Right lobe of liver (tissue), 4 donors: ENCODE measurements around the gene ENO2.

Source experiments
- CTCF ChIP-seq, 4 donors: fragments of 200-600 bp in 3 of 4; fragments of 450-650 bp in 1 of 4; IDR thresholded peaks; one replicate each; pipeline versions ENCODE4 v1.5.1 to v1.8.0; 2016 to 2022; ENCODE audit warnings: antibody characterized with exemption in 4 of 4, mild to moderate bottlenecking in 2 of 4
- POLR2A ChIP-seq: fragments of 450-650 bp; IDR thresholded peaks from one replicate; pipeline ENCODE4 v1.6.1; 2017; ENCODE audit warnings: antibody characterized with exemption, mild to moderate bottlenecking
- donor health status: DM: no; HTN: no; CAD: no.
- donor health status: DM: no; HTN: no; CAD: no.
- donor health status: DM: no; HTN: yes; CAD: no.

GRCh38 chr12:6899427-6899826 lies 15.0 kb upstream of the ENO2 start:
- TF ChIP-seq POLR2A (no peak), CTCF (IDR thresholded peaks at IDR 0.05) (no peak)
